Osteocyte (in vitro differentiated cells): ENCODE measurements around the gene ACTR2. TPM values are rescaled to one million over a fixed set of nuclear protein-coding genes. Genes with fewer than 3 reads are reported as not detected.

Source experiments
- DNase-seq: peaks from one replicate; pipeline ENCODE4 v3.0.0; 2021; ENCODE audit warnings: mixed read lengths; ENCODE audit not compliant: unreplicated experiment; ENCODE audit errors: extremely low spot score
- H3K27ac Mint-ChIP-seq: one replicate; pipeline ENCODE4 v1.8.0; 2021; ENCODE audit warnings: mild to moderate bottlenecking, mixed read lengths; ENCODE audit not compliant: unreplicated experiment
- H3K27me3 Mint-ChIP-seq: one replicate; pipeline ENCODE4 v1.8.0; 2021; ENCODE audit warnings: mixed read lengths; ENCODE audit not compliant: unreplicated experiment
- H3K36me3 Mint-ChIP-seq: one replicate; pipeline ENCODE4 v1.8.0; 2021; ENCODE audit warnings: mixed read lengths; ENCODE audit not compliant: unreplicated experiment
- H3K4me1 Mint-ChIP-seq: one replicate; pipeline ENCODE4 v1.8.0; 2021; ENCODE audit warnings: mixed read lengths; ENCODE audit not compliant: unreplicated experiment
- H3K4me3 Mint-ChIP-seq: one replicate; pipeline ENCODE4 v1.8.0; 2021; ENCODE audit warnings: mild to moderate bottlenecking, moderate library complexity, mixed read lengths; ENCODE audit not compliant: unreplicated experiment
- H3K9me3 Mint-ChIP-seq: one replicate; pipeline ENCODE4 v1.8.0; 2021; ENCODE audit warnings: mixed read lengths; ENCODE audit not compliant: unreplicated experiment
- CTCF ChIP-seq: fragments of 200-600 bp; sonication (generic); IDR thresholded peaks from 2 replicates; pipeline ENCODE4 v1.5.0; 2021; ENCODE audit warnings: antibody characterized with exemption, mild to moderate bottlenecking, moderate library complexity
- total RNA-seq: library from RNA; stranded (reverse); gene quantifications from 2 replicates; pipeline ENCODE4 v1.2.1, GENCODE V29; 2021

Gene ACTR2
- total RNA-seq, 1 donor from 2014 or later, result 277 TPM

- peaks cover 15% of the 10 kb centered on the region for H3K36me3 Mint-ChIP-seq
- no peaks in the 10 kb centered on the region for H3K9me3 Mint-ChIP-seq
- H3K27me3 Mint-ChIP-seq, result no peaks in the 10 kb centered on the region
- no peak overlapping the region for H3K27ac Mint-ChIP-seq
- DNase-seq, result no peak
- peaks cover 12% of the 10 kb centered on the region for H3K4me1 Mint-ChIP-seq
- TF ChIP-seq CTCF, result peak; percentile 29
- no peak overlapping the region for H3K4me3 Mint-ChIP-seq
Measured at GRCh38 chr2:65320042-65320725, 92.6 kb downstream of the ACTR2 start.

Other genes with a start within 250 kb of the ACTR2 start
- 78.7 and 81.8 TPM in 2 replicates for gene SLC1A4, start 238.4 kb upstream of the ACTR2 start, total RNA-seq
- gene CEP68, start 171.4 kb upstream of the ACTR2 start, total RNA-seq, result 20.7 and 22.4 TPM in 2 replicates
- 128 and 132 TPM in 2 replicates for gene RAB1A, start 97.7 kb upstream of the ACTR2 start, total RNA-seq
- gene SPRED2, start 204.8 kb downstream of the ACTR2 start, total RNA-seq, result 44.4 and 46.3 TPM in 2 replicates